Tibial artery (tissue), 4 donors: ENCODE results near the gene SLC26A1.

Experiments
- DNase-seq, 2 donors: peaks; one replicate each; pipeline ENCODE4 v3.0.0-alpha.2; 2019
- H3K27ac ChIP-seq, 2 donors: fragments of 200-600 bp; sonication (generic) in 1 of 2; 1 replicate in 1 of 2; 2 replicates in 1 of 2; pipeline ENCODE4 v1.5.1; 2018 to 2019; ENCODE audit warnings: mild to moderate bottlenecking in 1 of 2
- H3K27me3 ChIP-seq, 2 donors: fragments of 200-600 bp; sonication (generic) in 1 of 2; one replicate each; pipeline versions ENCODE4 v1.5.1 to v1.6.0; 2016 to 2019
- H3K36me3 ChIP-seq, 3 donors: fragments of 200-600 bp; sonication (generic) in 2 of 3; one replicate each; pipeline ENCODE4 v1.5.1; 2016 to 2019; ENCODE audit warnings: mild to moderate bottlenecking in 2 of 3
- H3K4me1 ChIP-seq, 4 donors: fragments of 200-600 bp; sonication (generic) in 2 of 4; 1 replicate in 3 of 4; 2 replicates in 1 of 4; pipeline ENCODE4 v1.5.1; 2016 to 2019
- H3K4me3 ChIP-seq, 2 donors: fragments of 200-600 bp; sonication (generic) in 1 of 2; 1 replicate in 1 of 2; 2 replicates in 1 of 2; pipeline ENCODE4 v1.5.1; 2018 to 2019; ENCODE audit warnings: mild to moderate bottlenecking in 2 of 2
- H3K9me3 ChIP-seq, 3 donors: fragments of 200-600 bp; sonication (generic) in 1 of 3; one replicate each; pipeline ENCODE4 v1.5.1; 2016 to 2019
- CTCF ChIP-seq, 2 experiments: fragments of 200-600 bp in 1 of 2; fragments of 450-650 bp in 1 of 2; IDR thresholded peaks; one replicate each; pipeline ENCODE4 v1.5.1; 2017 to 2019; ENCODE audit warnings: antibody characterized with exemption in 2 of 2, mild to moderate bottlenecking in 1 of 2, moderate library complexity in 1 of 2
- intact Hi-C: fragments of 100-400 bp; cut with DNase I; formaldehyde crosslinking; loops from one replicate; pipeline ENCODE4 v1.15.0; 2023; ENCODE audit warnings: low total_unique reads

SLC26A1 gene

DNA sequence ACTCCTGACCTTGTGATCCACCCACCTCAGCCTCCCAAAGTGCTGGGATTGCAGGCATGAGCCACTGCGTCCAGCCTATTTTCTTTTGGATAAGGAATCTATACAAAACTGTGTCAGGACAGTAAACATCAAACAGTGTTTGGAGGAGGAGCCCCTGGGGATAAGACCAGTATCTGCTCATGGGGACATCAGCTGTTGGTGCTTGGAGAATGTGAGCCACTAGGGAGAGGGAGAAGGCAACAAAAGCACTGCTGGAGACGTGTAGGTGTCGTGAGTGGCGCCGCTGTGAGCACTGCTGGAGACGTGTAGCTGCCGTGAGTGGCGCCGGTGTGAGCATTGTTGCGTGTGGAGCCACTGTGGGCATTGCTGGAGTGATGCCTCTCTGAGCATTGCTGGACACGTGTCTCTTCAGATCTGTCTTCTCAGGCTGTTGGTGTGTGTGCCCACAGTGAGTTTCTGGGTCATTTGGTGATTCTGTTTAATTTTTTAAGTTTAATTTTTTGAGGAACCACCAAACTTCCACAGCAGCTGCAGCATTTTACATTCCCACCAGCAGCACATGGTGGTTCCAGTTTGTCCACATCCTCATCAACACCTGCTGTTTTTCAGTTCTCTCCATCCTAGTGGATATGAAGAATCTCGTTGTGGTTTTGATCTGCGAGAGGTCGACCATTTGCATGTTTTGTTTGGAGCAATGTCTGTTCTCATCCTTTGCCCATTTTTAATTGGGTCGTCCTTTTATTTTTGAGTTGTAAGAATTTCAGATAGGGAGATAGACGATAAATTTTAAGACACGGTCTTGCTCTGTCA is 38.8 kb downstream of the SLC26A1 start:
- DNase-seq: peak; percentile 10 to 46
- no peak overlapping the region for H3K4me3 ChIP-seq
- no peak for TF ChIP-seq CTCF (IDR thresholded peaks at IDR 0.05)
- H3K9me3 ChIP-seq: no peaks in the 10 kb centered on the region
- intact Hi-C loops: no loop called here
- no peaks in the 10 kb centered on the region for H3K27me3 ChIP-seq
- H3K4me1 ChIP-seq: no peaks in the 10 kb centered on the region
- H3K27ac ChIP-seq: no peak overlapping the region
- peaks cover 6 to 84% (median 59%) of the 10 kb centered on the region in 3 donors for H3K36me3 ChIP-seq

DNA sequence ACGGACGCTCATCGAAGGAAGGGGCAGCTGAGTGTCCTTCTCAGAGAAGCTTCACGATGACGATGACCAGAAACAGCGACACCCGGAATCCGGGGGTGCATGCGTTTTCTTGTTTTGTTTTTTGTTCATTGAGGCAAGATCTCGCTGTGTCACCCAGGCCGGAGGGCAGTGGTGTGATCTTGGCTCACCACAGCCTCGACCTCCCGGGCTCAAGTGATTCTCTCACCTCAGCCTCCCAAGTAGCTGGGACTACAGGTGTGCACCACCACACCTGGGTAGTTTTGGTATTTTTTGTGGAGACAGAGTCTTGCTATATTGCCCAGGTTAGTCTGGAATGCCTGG is 39.7 kb downstream of the SLC26A1 start:
- Histone ChIP-seq H3K9me3 (no peaks in the 10 kb centered on the region), H3K27me3 (no peaks in the 10 kb centered on the region), H3K4me1 (no peaks in the 10 kb centered on the region), H3K27ac (no peak overlapping the region), H3K36me3 (peaks cover 6 to 75% (median 56%) of the 10 kb centered on the region in 3 donors), H3K4me3 (no peak overlapping the region)
- no peak for TF ChIP-seq CTCF (IDR thresholded peaks at IDR 0.05)
- intact Hi-C loops: no loop called here
- no peak for DNase-seq

DNA sequence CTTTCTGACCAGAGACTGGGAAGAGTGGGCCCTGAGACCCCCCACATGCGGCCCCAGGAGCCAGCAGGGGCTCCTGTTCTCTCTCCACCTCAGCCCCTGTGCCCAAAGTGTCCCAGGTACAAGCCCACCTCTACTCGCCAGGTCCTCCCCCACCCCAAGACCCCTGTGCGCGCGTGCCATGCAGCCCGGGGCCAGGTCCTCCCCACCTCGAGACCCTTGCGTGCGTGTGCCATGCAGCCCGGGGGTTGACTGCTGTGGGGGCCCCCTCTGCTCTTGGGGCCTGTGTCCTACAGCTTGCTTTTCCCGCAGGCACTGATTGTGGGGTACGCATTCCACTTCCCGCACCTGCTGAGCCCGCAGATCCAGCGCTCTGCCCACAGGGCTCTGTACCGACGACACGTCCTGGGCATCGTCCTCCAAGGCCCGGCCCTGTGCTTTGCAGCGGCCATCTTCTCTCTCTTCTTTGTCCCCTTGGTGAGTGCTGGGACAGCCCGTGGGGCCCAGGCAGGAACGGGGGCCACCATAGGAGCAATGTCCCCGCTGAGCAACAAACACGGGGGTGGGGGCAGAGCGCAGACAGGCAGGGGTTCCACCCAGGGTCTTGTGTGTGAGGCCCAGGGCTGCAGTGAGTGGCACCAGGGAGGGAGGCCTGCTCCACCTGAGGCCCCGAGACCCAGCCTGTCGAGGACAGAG is 40.2 kb downstream of the SLC26A1 start:
- no peaks in the 10 kb centered on the region for H3K4me1 ChIP-seq
- H3K36me3 ChIP-seq: peaks cover 6 to 70% (median 53%) of the 10 kb centered on the region in 3 donors
- no peak for TF ChIP-seq CTCF (IDR thresholded peaks at IDR 0.05)
- peak; percentile 12 to 56 for DNase-seq
- intact Hi-C loops: no loop called here
- H3K9me3 ChIP-seq: no peaks in the 10 kb centered on the region
- no peaks in the 10 kb centered on the region for H3K27me3 ChIP-seq
- H3K4me3 ChIP-seq: no peak overlapping the region
- H3K27ac ChIP-seq: no peak overlapping the region

DNA sequence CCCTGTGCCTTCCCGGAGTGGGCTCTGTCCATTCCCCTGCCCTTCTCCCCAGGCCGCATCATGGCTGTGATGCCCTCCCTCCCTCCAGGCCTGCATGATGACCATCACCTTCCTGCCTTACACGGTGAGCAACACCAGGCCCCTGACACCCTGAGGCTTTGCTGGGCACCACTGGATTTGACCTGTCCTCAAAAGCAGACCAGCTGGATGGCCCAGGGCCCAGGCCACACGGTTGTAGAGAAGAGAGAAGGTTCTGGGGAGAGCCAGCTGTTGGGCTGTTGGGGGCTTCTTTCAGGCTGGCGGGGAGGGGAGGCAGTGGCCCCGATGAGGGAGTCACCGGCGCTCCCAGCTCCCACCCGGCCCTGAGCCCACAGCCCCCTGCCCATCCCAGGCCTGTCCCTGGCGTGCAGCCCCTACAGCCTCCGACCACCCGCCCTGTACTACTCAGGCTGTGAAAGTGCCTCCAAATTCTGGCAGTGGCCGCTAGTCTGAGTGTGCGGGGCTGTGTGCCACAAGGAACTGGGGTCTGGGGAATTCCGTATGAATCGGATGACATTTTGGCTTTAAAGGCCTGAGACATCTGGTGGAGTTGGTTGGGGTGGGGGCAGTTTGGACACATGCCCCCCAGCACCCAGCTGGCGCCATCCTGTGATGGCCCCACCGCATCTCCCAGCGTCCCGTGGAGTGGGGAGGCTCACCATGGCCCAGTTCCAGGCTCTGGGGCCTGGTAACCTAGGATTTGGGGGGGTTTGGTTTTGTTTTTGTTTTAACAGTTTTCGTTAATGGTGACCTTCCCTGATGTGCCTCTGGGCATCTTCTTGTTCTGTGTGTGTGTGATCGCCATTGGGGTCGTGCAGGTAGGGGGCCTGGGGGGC is 41.4 kb downstream of the SLC26A1 start:
- TF ChIP-seq CTCF (IDR thresholded peaks at IDR 0.05): no peak
- H3K9me3 ChIP-seq: no peaks in the 10 kb centered on the region
- H3K4me1 ChIP-seq: peaks cover 0 to under 1% (median 0%) of the 10 kb centered on the region in 4 donors
- no peaks in the 10 kb centered on the region for H3K27me3 ChIP-seq
- intact Hi-C loops: no loop called here
- no peak overlapping the region for H3K27ac ChIP-seq
- H3K36me3 ChIP-seq: peaks cover 6 to 58% (median 41%) of the 10 kb centered on the region in 3 donors
- no peak overlapping the region for H3K4me3 ChIP-seq
- peak; percentile 13 to 59 for DNase-seq

DNA sequence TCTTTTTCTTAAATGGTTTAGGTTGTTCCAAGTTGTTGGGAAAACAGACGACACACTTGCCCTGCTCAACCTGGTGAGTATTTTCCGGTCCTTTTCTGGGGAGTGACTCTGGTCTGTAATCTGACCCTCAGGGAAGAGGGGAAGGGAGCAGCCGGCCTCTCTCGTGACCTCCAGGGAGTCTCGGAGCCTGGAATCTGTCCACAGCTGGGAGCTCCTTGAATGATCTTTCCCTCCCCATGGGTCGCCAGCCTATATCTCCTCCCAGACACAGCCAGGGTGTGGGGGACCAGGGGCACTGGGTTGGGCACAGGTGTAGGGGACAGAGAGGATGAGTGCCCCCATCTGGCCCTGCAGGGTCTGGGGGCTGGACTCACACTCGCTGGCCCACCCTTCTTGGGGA is 42.0 kb downstream of the SLC26A1 start:
- Histone ChIP-seq H3K4me1 (peaks cover 0 to 4% (median 0%) of the 10 kb centered on the region in 4 donors), H3K4me3 (no peak overlapping the region), H3K9me3 (no peaks in the 10 kb centered on the region), H3K27me3 (no peaks in the 10 kb centered on the region), H3K36me3 (peaks cover 6 to 52% (median 37%) of the 10 kb centered on the region in 3 donors), H3K27ac (no peak overlapping the region)
- intact Hi-C loops: no loop called here
- TF ChIP-seq CTCF (IDR thresholded peaks at IDR 0.05): no peak
- no peak for DNase-seq
